ENCODE data around the gene CENPB. TPM values are rescaled to one million over a fixed set of nuclear protein-coding genes. Genes with fewer than 3 reads are reported as not detected.
A peak's percentile ranks its signal among the peaks of the same experiment; 100 is the strongest.
"Not testable (repeated sequence)": the region's sequence is repeated elsewhere in the genome, so short reads cannot be mapped to it uniquely, and the experiment has no call there.

Gene CENPB, protein sequence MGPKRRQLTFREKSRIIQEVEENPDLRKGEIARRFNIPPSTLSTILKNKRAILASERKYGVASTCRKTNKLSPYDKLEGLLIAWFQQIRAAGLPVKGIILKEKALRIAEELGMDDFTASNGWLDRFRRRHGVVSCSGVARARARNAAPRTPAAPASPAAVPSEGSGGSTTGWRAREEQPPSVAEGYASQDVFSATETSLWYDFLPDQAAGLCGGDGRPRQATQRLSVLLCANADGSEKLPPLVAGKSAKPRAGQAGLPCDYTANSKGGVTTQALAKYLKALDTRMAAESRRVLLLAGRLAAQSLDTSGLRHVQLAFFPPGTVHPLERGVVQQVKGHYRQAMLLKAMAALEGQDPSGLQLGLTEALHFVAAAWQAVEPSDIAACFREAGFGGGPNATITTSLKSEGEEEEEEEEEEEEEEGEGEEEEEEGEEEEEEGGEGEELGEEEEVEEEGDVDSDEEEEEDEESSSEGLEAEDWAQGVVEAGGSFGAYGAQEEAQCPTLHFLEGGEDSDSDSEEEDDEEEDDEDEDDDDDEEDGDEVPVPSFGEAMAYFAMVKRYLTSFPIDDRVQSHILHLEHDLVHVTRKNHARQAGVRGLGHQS
- total RNA-seq, result 51.2 and 76.8 TPM in 2 replicates

DNA sequence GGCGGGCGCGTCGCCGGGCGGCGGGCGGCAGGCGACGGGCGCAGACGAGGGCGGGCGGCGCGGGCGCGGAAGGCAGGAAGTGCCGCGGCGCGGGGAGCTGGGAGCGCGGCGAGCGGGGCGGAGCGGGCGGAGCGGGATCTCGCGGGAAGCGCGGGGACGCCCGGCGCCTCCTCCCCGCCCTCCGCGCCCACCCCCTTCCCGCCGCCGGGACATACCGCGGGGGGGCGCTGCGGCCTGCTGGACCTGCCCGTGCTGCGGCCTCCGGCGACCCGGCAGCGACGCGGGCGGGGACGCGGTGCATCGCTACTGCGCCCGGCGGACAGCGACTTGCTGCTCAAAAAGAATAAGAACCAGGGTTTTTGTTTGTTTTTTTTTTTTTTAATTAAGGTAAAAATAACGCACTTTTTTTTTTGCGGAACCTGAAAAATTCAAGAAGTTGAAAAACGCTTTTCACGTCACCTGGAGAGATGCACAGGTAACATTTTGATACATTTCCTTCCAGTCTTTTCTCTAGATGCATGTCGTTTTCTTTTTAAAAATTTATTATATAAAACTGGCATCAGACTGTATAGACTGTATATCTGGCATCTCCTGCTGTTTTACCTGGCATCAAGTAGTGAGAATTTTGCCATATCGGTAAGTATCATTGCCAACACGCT is at the start of gene CENPB:
TSS of gene CENPB (minus strand) at position 76 of the 659 bp plus-strand sequence. CDS start 257 bp downstream, outside the sequence.
- DNase-seq (ENCODE audit: low read depth in 2 of 2), result peak; percentile 89 to 93

DNA sequence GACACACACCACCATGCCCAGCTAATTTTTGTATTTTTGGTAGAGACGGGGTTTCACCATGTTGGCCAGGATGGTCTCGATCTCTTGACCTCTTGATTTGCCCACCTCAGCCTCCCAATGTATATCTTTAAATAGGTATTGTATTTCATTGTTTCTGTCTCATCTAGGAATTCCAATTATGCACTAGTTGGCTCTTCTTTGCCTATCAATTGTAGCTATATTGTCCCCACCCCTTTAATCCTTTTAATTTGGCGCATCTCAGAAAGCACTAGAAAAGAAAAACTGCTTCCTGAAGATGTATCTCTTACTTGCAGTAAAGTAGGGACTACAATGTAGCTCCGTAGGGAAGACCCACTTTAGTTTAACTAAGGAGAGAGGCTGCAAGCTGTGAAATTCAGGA is 49.6 kb upstream of the CENPB start:
- no peak for DNase-seq (ENCODE audit: low read depth in 2 of 2)

DNA sequence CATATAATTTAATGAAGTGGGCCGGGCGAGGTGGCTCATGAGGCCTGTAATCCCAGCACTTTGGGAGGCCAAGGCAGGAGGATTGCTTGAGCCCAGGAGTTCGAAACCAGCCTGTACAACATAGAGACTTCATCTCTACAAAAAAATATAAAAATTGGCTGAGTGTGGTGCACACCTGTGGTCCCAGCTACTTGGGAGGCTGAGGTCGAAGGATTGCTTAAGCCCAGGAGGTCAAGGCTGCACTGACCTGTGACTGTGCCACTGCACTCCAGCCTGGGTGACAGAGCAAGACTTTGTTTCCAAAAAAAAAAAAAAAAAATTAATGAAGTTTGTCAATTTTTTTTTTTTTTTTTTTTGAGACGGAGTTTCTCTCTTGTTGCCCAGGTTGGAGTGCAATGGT is 43.4 kb upstream of the CENPB start:
- not testable (repeated sequence) for DNase-seq (ENCODE audit: low read depth in 2 of 2)

- no peak for DNase-seq (ENCODE audit: low read depth in 2 of 2)
Observed at GRCh38 chr20:3828798-3829197, 42.3 kb upstream of the CENPB start.

DNA sequence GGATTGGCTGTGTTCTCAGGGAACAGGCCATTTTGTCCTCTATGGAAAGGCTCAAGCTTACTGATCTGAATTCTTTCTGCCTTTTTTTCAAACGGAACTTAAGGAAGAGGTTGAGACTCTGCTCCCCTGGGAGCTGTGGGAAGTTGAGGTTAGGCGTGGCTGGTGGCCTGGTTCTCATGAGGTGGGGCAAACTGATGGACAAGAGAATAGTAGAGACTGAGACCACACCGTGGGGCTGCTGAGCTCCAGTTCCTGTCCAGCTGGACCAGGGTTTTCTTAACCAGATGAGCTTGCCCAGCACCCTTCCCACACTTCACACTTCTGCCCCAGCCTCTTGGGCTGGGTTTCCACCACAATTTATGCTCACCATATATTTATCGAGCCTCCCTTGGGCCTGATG is 39.9 kb upstream of the CENPB start:
- no peak for DNase-seq (ENCODE audit: low read depth in 2 of 2)

DNA sequence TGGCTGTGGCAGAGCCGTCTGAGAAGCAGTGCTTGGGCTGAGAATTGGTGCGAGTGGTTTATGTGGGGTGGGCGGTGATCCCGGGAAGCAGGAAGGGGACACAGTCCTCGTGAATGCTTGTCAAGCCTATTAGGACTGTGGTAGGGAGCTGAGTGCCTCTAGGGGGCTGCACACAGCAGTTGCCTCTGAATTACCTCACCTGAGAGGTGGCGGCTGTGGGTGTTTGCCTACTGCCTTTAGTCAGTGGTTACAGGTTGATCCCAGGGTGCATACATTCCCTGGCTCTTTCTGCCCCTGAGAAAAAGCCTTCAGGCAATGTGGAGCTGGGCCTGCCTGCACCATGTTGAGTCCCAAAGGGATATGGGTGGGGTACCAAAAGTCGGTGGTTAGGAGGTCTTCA is 39.0 kb upstream of the CENPB start:
- DNase-seq (ENCODE audit: low read depth in 2 of 2), result no peak

- DNase-seq (ENCODE audit: low read depth in 2 of 2), result no peak
Observed at GRCh38 chr20:3823881-3824280, 37.3 kb upstream of the CENPB start.

- DNase-seq (ENCODE audit: low read depth in 2 of 2), result no peak
Observed at GRCh38 chr20:3821996-3822395, 35.5 kb upstream of the CENPB start.

DNA sequence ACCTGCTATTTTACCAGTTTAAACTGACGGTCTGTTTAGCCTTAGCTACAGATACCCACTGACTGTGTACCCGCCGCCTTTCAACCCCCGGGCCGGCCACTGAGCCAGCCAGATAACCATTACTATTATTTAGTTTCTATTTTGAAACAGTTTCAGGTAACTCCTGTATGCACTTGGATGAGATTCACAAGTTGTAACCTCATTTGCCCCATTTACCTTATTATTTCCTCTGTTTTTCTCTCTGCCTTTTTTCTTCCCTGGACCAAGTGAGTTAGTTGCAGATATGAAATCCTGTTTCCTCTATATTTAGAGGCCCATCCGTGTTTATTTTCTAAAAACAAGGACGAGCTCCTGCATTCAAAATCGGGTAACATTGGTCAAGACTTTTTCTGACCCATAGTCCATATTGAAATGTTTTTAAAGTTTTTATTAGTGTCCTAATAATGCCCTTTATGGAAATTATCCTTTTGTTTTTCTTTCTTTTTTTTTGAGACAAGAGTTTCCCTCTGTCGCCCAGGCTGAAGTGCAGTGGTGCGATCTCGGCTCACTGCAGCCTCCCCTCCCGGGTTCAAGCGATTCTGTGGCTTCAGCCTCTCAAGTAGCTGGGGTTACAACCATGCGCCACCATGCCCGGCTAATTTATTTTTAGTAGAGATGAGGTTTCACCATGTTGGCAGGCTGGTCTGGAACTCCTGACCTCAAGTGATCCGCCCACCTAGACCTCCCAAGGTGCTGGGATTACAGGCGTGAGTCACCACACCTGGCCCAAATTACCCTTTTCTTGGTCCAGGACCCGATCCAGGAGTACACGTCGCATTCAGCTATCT is 34.6 kb upstream of the CENPB start:
- no peak for DNase-seq (ENCODE audit: low read depth in 2 of 2)

DNA sequence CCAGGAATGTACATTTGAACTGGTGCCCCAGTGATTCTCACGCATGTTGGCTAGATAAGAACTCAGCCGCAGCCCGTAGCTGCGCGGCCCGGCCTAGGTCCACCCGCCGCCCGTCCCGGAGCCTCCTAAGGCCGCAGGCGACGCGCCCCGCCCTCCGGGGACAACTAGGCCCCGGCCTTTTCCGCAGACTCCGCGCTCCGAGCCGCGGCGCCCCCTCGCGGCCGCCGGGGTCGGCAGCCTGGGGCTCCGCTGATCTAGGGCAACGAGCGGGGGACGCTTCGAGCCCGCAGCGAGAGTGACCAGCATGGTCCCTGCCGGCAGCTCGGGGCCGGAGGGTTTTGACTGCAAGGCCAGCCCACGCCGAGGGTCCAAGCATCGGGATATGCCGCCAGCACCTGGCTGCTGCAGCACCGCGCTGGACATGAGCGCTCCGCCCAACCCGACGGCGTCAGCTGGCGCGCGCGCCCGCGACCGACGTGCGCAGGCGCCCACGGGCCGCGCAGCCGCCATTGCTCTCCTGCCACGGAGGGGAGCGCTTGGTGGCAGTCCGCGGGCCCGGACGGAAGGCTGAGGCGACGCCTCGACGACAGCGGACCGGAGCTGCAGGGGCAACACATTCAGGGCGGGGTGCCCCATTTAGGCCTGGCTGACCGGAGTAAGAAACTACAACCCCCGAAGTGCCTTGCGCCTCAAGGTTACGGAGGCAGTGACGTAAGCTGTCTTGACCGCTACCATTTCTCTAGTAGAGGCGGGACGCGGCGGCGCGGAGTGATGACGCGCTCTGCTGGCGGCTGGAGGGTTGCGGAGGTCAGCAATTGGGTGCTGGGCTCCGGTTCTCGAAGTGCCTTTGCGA is 33.7 kb upstream of the CENPB start, which contains the start of gene AP5S1:
TSS of gene AP5S1 (plus strand) at position 500 of the 853 bp plus-strand sequence. CDS start 1,571 bp downstream, outside the sequence.
- DNase-seq (ENCODE audit: low read depth in 2 of 2), result peak; percentile 97 to 98

GRCh38 chr20:3819411-3820047 is 33.0 kb upstream of the CENPB start:
- no peak for DNase-seq (ENCODE audit: low read depth in 2 of 2)

- DNase-seq (ENCODE audit: low read depth in 2 of 2), result peak; percentile 86 to 87
Observed at GRCh38 chr20:3818155-3819151, 31.9 kb upstream of the CENPB start.

- no peak for DNase-seq (ENCODE audit: low read depth in 2 of 2)
Observed at GRCh38 chr20:3815703-3816315, 29.3 kb upstream of the CENPB start.

GRCh38 chr20:3814928-3815495 is 28.5 kb upstream of the CENPB start:
- no peak for DNase-seq (ENCODE audit: low read depth in 2 of 2)

- no peak for DNase-seq (ENCODE audit: low read depth in 2 of 2)
Observed at GRCh38 chr20:3813848-3814581, 27.5 kb upstream of the CENPB start.

DNA sequence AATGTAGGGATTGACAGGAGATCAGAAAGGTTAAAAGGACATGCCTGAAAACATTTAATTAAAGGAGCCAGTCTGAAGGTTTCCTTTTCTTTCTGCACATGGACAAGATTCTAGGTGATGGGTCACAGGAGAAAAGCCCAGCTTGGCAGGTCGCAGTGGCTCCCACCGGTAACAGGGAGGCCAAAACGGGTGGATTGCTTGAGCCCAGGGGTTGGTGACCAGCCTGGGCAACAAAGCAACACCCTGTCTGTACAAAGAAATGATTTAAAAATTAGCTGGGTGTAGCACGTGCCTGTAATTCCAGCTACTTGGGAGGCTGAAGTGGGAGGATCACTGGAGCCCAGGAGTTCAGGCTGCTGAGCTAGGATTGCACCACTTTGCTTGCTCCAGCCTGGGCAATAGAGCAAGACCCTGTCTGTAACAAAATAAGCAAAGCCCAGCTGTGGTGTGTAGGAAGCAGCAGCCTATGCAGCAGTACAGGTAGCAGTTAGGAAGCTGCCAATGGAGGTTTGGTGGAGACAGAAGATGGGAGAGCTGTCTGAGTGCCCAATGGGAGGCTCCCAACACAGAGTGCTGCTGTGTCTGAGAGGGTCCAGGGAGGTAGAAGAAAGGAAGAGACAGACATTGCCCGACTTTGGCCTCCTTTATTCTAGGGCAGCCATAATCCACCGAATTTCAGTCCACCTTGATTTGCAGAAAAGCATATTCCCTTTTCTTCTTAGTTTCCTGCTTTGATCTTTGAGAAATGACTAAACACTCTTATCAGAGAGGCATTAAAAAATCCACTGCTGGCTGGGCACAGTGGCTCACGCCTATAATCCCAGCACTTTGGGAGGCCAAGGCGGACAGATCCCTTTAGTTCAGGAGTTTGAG is 26.7 kb upstream of the CENPB start:
- DNase-seq (ENCODE audit: low read depth in 2 of 2), result no peak
